Brain microvascular endothelial cell (primary cell): ENCODE data around the gene PIGA.
"Not testable (repeated sequence)": the region's sequence is repeated elsewhere in the genome, so short reads cannot be mapped to it uniquely, and the experiment has no call there.

ENCODE experiments used
- DNase-seq: peaks from one replicate; pipeline ENCODE4 v3.0.0-alpha.2; 2020
- H3K27ac ChIP-seq: fragments of 250-450 bp; sonication (Bioruptor Pico); 2 replicates; pipeline ENCODE4 v1.5.1; 2020; ENCODE audit warnings: mild to moderate bottlenecking, moderate library complexity
- H3K27me3 ChIP-seq: fragments of 250-450 bp; sonication (Bioruptor Pico); replicated peaks from 2 replicates; pipeline ENCODE4 v1.5.1; 2020; ENCODE audit warnings: mild to moderate bottlenecking
- H3K36me3 ChIP-seq: fragments of 250-450 bp; sonication (Bioruptor Pico); replicated peaks from 2 replicates; pipeline ENCODE4 v1.5.1; 2020; ENCODE audit warnings: mild to moderate bottlenecking
- H3K4me3 ChIP-seq: 2 replicates; pipeline ENCODE4 v1.5.1; 2011; ENCODE audit warnings: low read depth, mild to moderate bottlenecking, control low read depth, low read length, moderate library complexity
- CTCF ChIP-seq: IDR thresholded peaks from 2 replicates; pipeline ENCODE4 v1.5.1; 2011; ENCODE audit warnings: low read depth, mild to moderate bottlenecking, moderate library complexity, low read length, control low read depth, inconsistent platforms; ENCODE audit errors: missing control alignments
- in situ Hi-C: cut with HindIII; loops from 2 replicates; pipeline ENCODE4 v1.10.0; 2017; ENCODE audit warnings: low sequenced_read_pairs, low pct_ligation_motif_present

Gene PIGA

GRCh38 chrX:15320297-15320696 lies 15.0 kb downstream of the PIGA start:
- Histone ChIP-seq H3K36me3 (no peaks in the 10 kb centered on the region), H3K27ac (no peak overlapping the region), H3K27me3 (no peaks in the 10 kb centered on the region), H3K4me3 (no peak overlapping the region)
- in situ Hi-C loops = no loop called here
- DNase-seq = no peak
- TF ChIP-seq CTCF = no peak

- H3K36me3 ChIP-seq = no peaks in the 10 kb centered on the region
- in situ Hi-C loops = no loop called here
- no peak overlapping the region for H3K27ac ChIP-seq
- no peak for DNase-seq
- TF ChIP-seq CTCF = no peak
- H3K4me3 ChIP-seq = no peak overlapping the region
- no peaks in the 10 kb centered on the region for H3K27me3 ChIP-seq
Observed at GRCh38 chrX:15319075-15319474, 16.2 kb downstream of the PIGA start.

- no peak for DNase-seq
- Histone ChIP-seq H3K36me3 (no peaks in the 10 kb centered on the region), H3K27me3 (no peaks in the 10 kb centered on the region), H3K4me3 (no peak within 1 kb of the TSS), H3K27ac (no peak within 1 kb of the TSS)
- TF ChIP-seq CTCF = no peak
- in situ Hi-C loops = no loop called here
Observed at GRCh38 chrX:15315509-15315908, 19.8 kb downstream of the PIGA start, which contains the start of gene ASB11. TSS of gene ASB11 (minus strand) at chrX:15315640. CDS start at chrX:15315605, 35 bp downstream.

GRCh38 chrX:15314472-15314871 lies 20.9 kb downstream of the PIGA start:
- in situ Hi-C loops = no loop called here
- Histone ChIP-seq H3K4me3 (no peak overlapping the region), H3K27ac (no peak overlapping the region), H3K36me3 (no peaks in the 10 kb centered on the region), H3K27me3 (no peaks in the 10 kb centered on the region)
- TF ChIP-seq CTCF = no peak
- no peak for DNase-seq

GRCh38 chrX:15311119-15311518 lies 24.2 kb downstream of the PIGA start:
- H3K27ac ChIP-seq = no peak overlapping the region
- no peak for DNase-seq
- H3K36me3 ChIP-seq = no peaks in the 10 kb centered on the region
- H3K27me3 ChIP-seq = no peaks in the 10 kb centered on the region
- in situ Hi-C loops = no loop called here
- no peak for TF ChIP-seq CTCF
- no peak overlapping the region for H3K4me3 ChIP-seq

- H3K4me3 ChIP-seq = no peak overlapping the region
- in situ Hi-C loops = no loop called here
- no peak for DNase-seq
- no peaks in the 10 kb centered on the region for H3K36me3 ChIP-seq
- no peak for TF ChIP-seq CTCF
- no peak overlapping the region for H3K27ac ChIP-seq
- no peaks in the 10 kb centered on the region for H3K27me3 ChIP-seq
Observed at GRCh38 chrX:15310117-15310516, 25.2 kb downstream of the PIGA start.

GRCh38 chrX:15305899-15306298 lies 29.4 kb downstream of the PIGA start:
- H3K4me3 ChIP-seq, H3K36me3 ChIP-seq, H3K27me3 ChIP-seq, in situ Hi-C loops, H3K27ac ChIP-seq, DNase-seq: not testable (repeated sequence)
